Measurements from ENCODE around the gene APRT. TPM values are rescaled to one million over a fixed set of nuclear protein-coding genes. Genes with fewer than 3 reads are reported as not detected.

The APRT gene
- total and polyA plus RNA-seq, 9 of the 15 experiments (the other 6 are each of a cell fraction or from before 2014, with no cell fraction given): 41.7 to 409 (median 146) TPM

DNA sequence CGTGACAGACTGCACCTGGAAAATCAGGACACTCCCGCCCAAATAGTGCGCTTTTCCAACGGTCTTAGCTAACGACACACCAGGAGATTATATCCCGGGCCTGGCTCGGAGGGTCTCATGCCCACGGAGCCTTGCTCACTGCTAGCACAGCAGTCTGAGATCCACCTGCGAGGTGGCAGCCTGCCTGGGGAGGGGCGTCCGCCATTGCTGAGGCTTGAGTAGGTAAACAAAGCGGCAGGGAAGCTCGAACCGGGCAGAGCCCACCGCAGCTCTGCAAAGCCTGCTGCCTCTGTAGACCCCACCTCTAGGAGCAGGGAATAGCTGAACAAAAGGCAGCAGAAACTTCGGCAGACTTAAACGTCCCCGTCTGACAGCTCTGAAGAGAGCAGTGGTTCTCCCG lies 39.9 kb upstream of the APRT start:
- Histone ChIP-seq H2AFZ (ENCODE audit: low read depth, low read length) (no peak overlapping the region), H3K4me2 (ENCODE audit: insufficient read depth, low read length) (no peak overlapping the region), H3K36me3 (ENCODE audit: control insufficient read depth, insufficient read depth, low read length) (peaks cover 7% of the 10 kb centered on the region; the same call in 2 of the 3 replicates), H3K4me3 (no peak overlapping the region), H3K9me3 (replicated peaks; ENCODE audit: control insufficient read depth, insufficient read depth, low read depth, low read length) (no peaks in the 10 kb centered on the region), H3K9ac (ENCODE audit: insufficient read depth in 1 of 2, low read depth in 2 of 2, low read length in 2 of 2) (no peak overlapping the region), H3K9me1 (ENCODE audit: control insufficient read depth, insufficient read depth, low read length) (peaks cover 6% of the 10 kb centered on the region), H4K20me1 (replicated peaks; ENCODE audit: control insufficient read depth, insufficient read depth, low read length) (no peaks in the 10 kb centered on the region; the same call in 1 of the 2 replicates), H3K4me1 (replicated peaks in 1 of 2; ENCODE audit: control insufficient read depth in 2 of 2, insufficient read depth in 2 of 2, low read length in 2 of 2) (peaks cover 4 to 43% of the 10 kb centered on the region in 2 experiments; a peak in 3 of 5 replicates), H3K27ac (ENCODE audit: extremely low read depth, low read depth, low read length) (no peak overlapping the region), H3K79me2 (ENCODE audit: control insufficient read depth, insufficient read depth, low read length) (peaks cover 7% of the 10 kb centered on the region; the same call in 2 of the 3 replicates), H3K27me3 (ENCODE audit: control insufficient read depth in 2 of 2, insufficient read depth in 2 of 2, low read length in 2 of 2) (no peaks in the 10 kb centered on the region)
- CTCF ChIA-PET (ENCODE audit: low intra/inter-chr PET ratio): no interaction called here
- POLR2A ChIA-PET: interaction anchor here (0.6 to 0.8 kb wide), 4 partner anchors 13 to 760 kb away, joined by 3 to 5 read pairs (median 3); no protein-coding TSS in a partner anchor
- no TSS peak for BruUV-seq (replicated peaks)
- TF ChIP-seq, protein P1, sequence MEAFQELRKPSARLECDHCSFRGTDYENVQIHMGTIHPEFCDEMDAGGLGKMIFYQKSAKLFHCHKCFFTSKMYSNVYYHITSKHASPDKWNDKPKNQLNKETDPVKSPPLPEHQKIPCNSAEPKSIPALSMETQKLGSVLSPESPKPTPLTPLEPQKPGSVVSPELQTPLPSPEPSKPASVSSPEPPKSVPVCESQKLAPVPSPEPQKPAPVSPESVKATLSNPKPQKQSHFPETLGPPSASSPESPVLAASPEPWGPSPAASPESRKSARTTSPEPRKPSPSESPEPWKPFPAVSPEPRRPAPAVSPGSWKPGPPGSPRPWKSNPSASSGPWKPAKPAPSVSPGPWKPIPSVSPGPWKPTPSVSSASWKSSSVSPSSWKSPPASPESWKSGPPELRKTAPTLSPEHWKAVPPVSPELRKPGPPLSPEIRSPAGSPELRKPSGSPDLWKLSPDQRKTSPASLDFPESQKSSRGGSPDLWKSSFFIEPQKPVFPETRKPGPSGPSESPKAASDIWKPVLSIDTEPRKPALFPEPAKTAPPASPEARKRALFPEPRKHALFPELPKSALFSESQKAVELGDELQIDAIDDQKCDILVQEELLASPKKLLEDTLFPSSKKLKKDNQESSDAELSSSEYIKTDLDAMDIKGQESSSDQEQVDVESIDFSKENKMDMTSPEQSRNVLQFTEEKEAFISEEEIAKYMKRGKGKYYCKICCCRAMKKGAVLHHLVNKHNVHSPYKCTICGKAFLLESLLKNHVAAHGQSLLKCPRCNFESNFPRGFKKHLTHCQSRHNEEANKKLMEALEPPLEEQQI (IDR thresholded peaks at IDR 0.05): no peak
- TF ChIP-seq CBX3 (IDR thresholded peaks at IDR 0.05; ENCODE audit: borderline replicate concordance in 1 of 2, low read length in 2 of 2) (no peak), ZNF561 (CRISPR knock-in tag; conservative IDR thresholded peaks at IDR 0.05) (no peak), TAF9B (IDR thresholded peaks at IDR 0.05; ENCODE audit: partially characterized antibody) (no peak), MTA2 (IDR thresholded peaks at IDR 0.05; ENCODE audit: low read depth) (no peak), TAF7 (tag; IDR thresholded peaks at IDR 0.05) (no peak), ZNF77 (CRISPR knock-in tag; IDR thresholded peaks at IDR 0.05) (no peak), ATF7 (IDR thresholded peaks at IDR 0.05) (no peak), ZNF644 (tag; IDR thresholded peaks at IDR 0.05; ENCODE audit: low read depth) (no peak)
- TF ChIP-seq, protein P2, sequence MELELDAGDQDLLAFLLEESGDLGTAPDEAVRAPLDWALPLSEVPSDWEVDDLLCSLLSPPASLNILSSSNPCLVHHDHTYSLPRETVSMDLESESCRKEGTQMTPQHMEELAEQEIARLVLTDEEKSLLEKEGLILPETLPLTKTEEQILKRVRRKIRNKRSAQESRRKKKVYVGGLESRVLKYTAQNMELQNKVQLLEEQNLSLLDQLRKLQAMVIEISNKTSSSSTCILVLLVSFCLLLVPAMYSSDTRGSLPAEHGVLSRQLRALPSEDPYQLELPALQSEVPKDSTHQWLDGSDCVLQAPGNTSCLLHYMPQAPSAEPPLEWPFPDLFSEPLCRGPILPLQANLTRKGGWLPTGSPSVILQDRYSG (tag; conservative IDR thresholded peaks at IDR 0.05; ENCODE audit: low read depth): no peak
- intact Hi-C loops (cut with micrococcal nuclease) (no loop called here), in situ Hi-C loops (cut with MboI) (no loop called here)
- FAIRE-seq (no peak), ATAC-seq (no peak), DNase-seq (ENCODE audit: extremely low read depth in 1 of 4, low spot score in 3 of 4) (no peak)
- WGBS (ENCODE audit: insufficient coverage, low coverage, missing lambda C conversion rate): 77% methylated on average over 17 of the region's 19 CpGs
